GM12878 (cell line): ENCODE measurements around the gene AMIGO2. TPM values are rescaled to one million over a fixed set of nuclear protein-coding genes. Genes with fewer than 3 reads are reported as not detected.
"Not testable (repeated sequence)": the region's sequence is repeated elsewhere in the genome, so short reads cannot be mapped to it uniquely, and the experiment has no call there.

Experiments
- ATAC-seq: fragments of 200-7000 bp; cut with Tn5 transposase; 3 replicates; pipeline ENCODE4 v1.9.1; 2020; ENCODE audit warnings: mild to moderate bottlenecking, moderate library complexity
- BruUV-seq: library from RNA; stranded (reverse); fragments of 400-500 nt; replicated peaks from 2 replicates; lab custom pipeline; 2021; lab: Mats Ljungman, UMichigan
- CTCF ChIA-PET: fragments of 300-600 bp; sonication (Branson Sonifier 250); formaldehyde crosslinking; extraction: SDS; loops from one replicate; lab custom pipeline; 2021; ENCODE audit warnings: inconsistent platforms; lab: Yijun Ruan, JAX
- POLR2A ChIA-PET: fragments of 350-600 bp; formaldehyde crosslinking; extraction: SDS; loops from one replicate; lab custom pipeline; 2021; ENCODE audit warnings: inconsistent platforms; lab: Charles Lee
- RAD21 ChIA-PET: fragments of 300-600 bp; sonication (Branson Sonifier 250); formaldehyde crosslinking; loops from one replicate; lab custom pipeline; 2023; ENCODE audit warnings: antibody characterized with exemption; ENCODE audit not compliant: unreplicated experiment; lab: Charles Lee
- SMC1A ChIA-PET: fragments of 300-600 bp; sonication (Branson Sonifier 250); formaldehyde crosslinking; loops from one replicate; lab custom pipeline; 2023; ENCODE audit not compliant: unreplicated experiment, uncharacterized antibody; lab: Charles Lee
- DNase-seq: peaks from one replicate; pipeline ENCODE4 v3.0.0-alpha.2; 2011; ENCODE audit warnings: low read depth, low spot score
- FAIRE-seq: peaks from 3 replicates; lab custom pipeline; 2011; peaks lifted over from hg19 to GRCh38; lab: Jason Lieb, UNC
- H2AFZ ChIP-seq: 2 replicates; pipeline ENCODE4 v1.6.0; 2011; ENCODE audit warnings: low read depth, low read length, control low read depth; ENCODE audit not compliant: control insufficient read depth
- H3K27ac ChIP-seq: 2 replicates; pipeline ENCODE4 v1.5.1; 2011; ENCODE audit warnings: control low read depth; ENCODE audit not compliant: control insufficient read depth, insufficient read depth
- H3K27me3 ChIP-seq, 2 experiments: replicated peaks in 1 of 2; 2 replicates each; pipeline versions ENCODE4 v1.6.0 to v1.6.1; 2011; ENCODE audit warnings: low read length in 1 of 2; ENCODE audit not compliant: control insufficient read depth in 2 of 2, insufficient read depth in 2 of 2
- H3K36me3 ChIP-seq, 2 experiments: 2 replicates each; pipeline ENCODE4 v1.5.1; 2011; ENCODE audit warnings: low read length in 1 of 2; ENCODE audit not compliant: control insufficient read depth in 2 of 2, insufficient read depth in 2 of 2
- H3K4me1 ChIP-seq: 2 replicates; pipeline ENCODE4 v1.6.1; 2011; ENCODE audit warnings: mild to moderate bottlenecking, low read length, moderate library complexity, mixed read lengths; ENCODE audit not compliant: control insufficient read depth, insufficient read depth
- H3K4me2 ChIP-seq: 2 replicates; pipeline ENCODE4 v1.6.0; 2011; ENCODE audit warnings: control low read depth; ENCODE audit not compliant: control insufficient read depth, insufficient read depth
- H3K4me3 ChIP-seq: fragments of 200-600 bp; sonication (generic); 2 replicates; pipeline ENCODE4 v1.5.1; 2016
- H3K79me2 ChIP-seq: 2 replicates; pipeline ENCODE4 v1.6.0; 2011; ENCODE audit warnings: low read length; ENCODE audit not compliant: control insufficient read depth, insufficient read depth
- H3K9ac ChIP-seq: 2 replicates; pipeline ENCODE4 v1.8.0; 2011; ENCODE audit warnings: low read length, control low read depth, mixed read lengths; ENCODE audit not compliant: control insufficient read depth, insufficient read depth
- H3K9me3 ChIP-seq: replicated peaks from 3 replicates; pipeline ENCODE4 v1.5.1; 2011; ENCODE audit warnings: mild to moderate bottlenecking, low read length; ENCODE audit not compliant: control insufficient read depth, insufficient read depth
- H4K20me1 ChIP-seq: 2 replicates; pipeline ENCODE4 v1.6.0; 2011; ENCODE audit not compliant: control insufficient read depth, insufficient read depth
- JUND ChIP-seq: IDR thresholded peaks from 2 replicates; pipeline ENCODE4 v1.6.1; 2012; ENCODE audit warnings: low read depth, mild to moderate bottlenecking, low read length, improper control_type of control experiment, moderate library complexity
- MEF2B ChIP-seq: fragments of 450-650 bp; IDR thresholded peaks from 2 replicates; pipeline ENCODE4 v1.6.1; 2018; ENCODE audit warnings: mild to moderate bottlenecking, moderate library complexity; ENCODE audit not compliant: partially characterized antibody, poor library complexity, severe bottlenecking
- WGBS: methylation state at CpG from one replicate; pipeline ENCODE4 v1.1.6; 2016; ENCODE audit warnings: low lambda C conversion rate; ENCODE audit not compliant: insufficient replicate concordance, insufficient coverage; ENCODE audit errors: missing lambda C conversion rate; 5-methylcytosine and 5-hydroxymethylcytosine counted together
- in situ Hi-C: fragments of 300-500 bp; cut with MboI; formaldehyde crosslinking; loops from 9 replicates; pipeline ENCODE4 v1.14.3; 2018; ENCODE audit warnings: mixed read lengths
- intact Hi-C: fragments of 100-400 bp; cut with micrococcal nuclease; formaldehyde crosslinking; loops from one replicate; pipeline ENCODE4 v1.14.2; 2022; ENCODE audit not compliant: unreplicated experiment
- polyA plus RNA-seq, 11 experiments: library from polyadenylated mRNA; depleted of rRNA in 4 of 11; unstranded in 6 of 11; stranded (reverse) in 5 of 11; fragments of >200 nt; fragmentation: Nextera tagmentation in 4 of 11; fragmentation: Illumina TruSeq in 1 of 11; extraction: Ambion mirVana in 4 of 11; extraction: Trizol in 1 of 11; gene quantifications; 1 replicate in 1 of 11; 2 replicates in 10 of 11; pipeline versions ENCODE4 v1.2.1 to v1.2.3, GENCODE V29; 2011 to 2016; ENCODE audit warnings: inconsistent platforms in 2 of 11, missing spikeins in 2 of 11, low read depth in 1 of 11
- total RNA-seq, 4 experiments: library from RNA; depleted of rRNA in 3 of 4; stranded (reverse); fragments of >200 nt in 3 of 4; fragmentation: Illumina TruSeq in 1 of 4; extraction: Trizol in 1 of 4; gene quantifications; 2 replicates each; pipeline versions ENCODE4 v1.2.1 to v1.2.3, GENCODE V29; 2013 to 2021

AMIGO2 gene
- total and polyA plus RNA-seq, 10 of the 15 experiments (the other 5 are each of a cell fraction or from before 2014, with no cell fraction given): 0.03 to 0.15 (median 0.11) TPM; not detected in 7

GRCh38 chr12:47052274-47052673, 27.5 kb downstream of the AMIGO2 start:
- SMC1A ChIA-PET: interaction anchor here (1.3 kb wide), 1 partner anchor 28 kb away, joined by 3 read pairs; no protein-coding TSS in a partner anchor
- no TSS peak for BruUV-seq
- Histone ChIP-seq H3K79me2 (no peaks in the 10 kb centered on the region), H3K4me1 (no peaks in the 10 kb centered on the region), H3K9me3 (peaks cover 5% of the 10 kb centered on the region; the same call in 2 of the 3 replicates), H3K4me2 (no peak overlapping the region), H3K36me3 (no peaks in the 10 kb centered on the region), H2AFZ (no peak overlapping the region), H3K27ac (no peak overlapping the region), H4K20me1 (no peaks in the 10 kb centered on the region), H3K27me3 (peaks cover 0 to 2% of the 10 kb centered on the region in 2 experiments; a peak in 1 of 4 replicates), H3K4me3 (no peak overlapping the region), H3K9ac (no peak overlapping the region)
- CTCF ChIA-PET: interaction anchor here (1.0 to 1.3 kb wide), 2 partner anchors 19 to 20 kb away, joined by 3 read pairs; no protein-coding TSS in a partner anchor
- POLR2A ChIA-PET: no interaction called here
- no peak for TF ChIP-seq JUND
- TF ChIP-seq MEF2B: no peak
- DNase-seq: no peak
- WGBS: 8% methylated on average over 2 of the region's 2 CpGs
- no peak for FAIRE-seq
- intact Hi-C loops (no loop called here), in situ Hi-C loops (no loop called here)
- no peak for ATAC-seq
- RAD21 ChIA-PET: no interaction called here

- CTCF ChIA-PET: interaction anchor here (1.0 kb wide), 1 partner anchor 19 kb away, joined by 3 read pairs; no protein-coding TSS in a partner anchor
- H3K4me1 ChIP-seq, in situ Hi-C loops, BruUV-seq, intact Hi-C loops, FAIRE-seq, H3K9ac ChIP-seq, POLR2A ChIA-PET, H3K36me3 ChIP-seq, DNase-seq, H3K27me3 ChIP-seq, H3K4me3 ChIP-seq, H2AFZ ChIP-seq, H3K79me2 ChIP-seq, ATAC-seq, H3K9me3 ChIP-seq, H3K27ac ChIP-seq, H3K4me2 ChIP-seq, RAD21 ChIA-PET, H4K20me1 ChIP-seq: not testable (repeated sequence)
- SMC1A ChIA-PET: interaction anchor here (1.3 kb wide), 1 partner anchor 27 kb away, joined by 3 read pairs; no protein-coding TSS in a partner anchor
- WGBS: 0% methylated on average over 3 of the region's 3 CpGs
Observed at GRCh38 chr12:47051291-47051690, 28.5 kb downstream of the AMIGO2 start.
